ENCODE results near the gene RAB11FIP3. TPM values are rescaled to one million over a fixed set of nuclear protein-coding genes. Genes with fewer than 3 reads are reported as not detected.

The RAB11FIP3 gene
- total and polyA plus RNA-seq, 2 of the 13 experiments (the other 11 are each of a cell fraction or from before 2014, with no cell fraction given): 34.3 to 57.6 TPM

- no peak for TF ChIP-seq RNF219 (CRISPR knock-in tag; IDR thresholded peaks at IDR 0.05)
- TF ChIP-seq ZBTB25 (CRISPR knock-in tag; IDR thresholded peaks at IDR 0.05): peak; percentile 71; the same call in 1 of the 2 replicates
- TF ChIP-seq ZNF343 (CRISPR knock-in tag; IDR thresholded peaks at IDR 0.05): no peak; the same call in 1 of the 2 replicates
- peak in 1 of 2 experiments; percentile 43; a peak in 1 of 4 replicates for TF ChIP-seq KLF16 (CRISPR knock-in tag; IDR thresholded peaks at IDR 0.05)
- TF ChIP-seq HOXA7 (CRISPR knock-in tag; IDR thresholded peaks at IDR 0.05): no peak
- TF ChIP-seq STAT5B (CRISPR knock-in tag; IDR thresholded peaks at IDR 0.05): no peak
- TF ChIP-seq FOXP1 (IDR thresholded peaks at IDR 0.05): no peak
- TF ChIP-seq FOXP1 (CRISPR knock-in tag; IDR thresholded peaks at IDR 0.05): no peak
- TF ChIP-seq ZNF770 (CRISPR knock-in tag; IDR thresholded peaks at IDR 0.05): peak; percentile 94
- no peak for TF ChIP-seq TRIM22 (IDR thresholded peaks at IDR 0.05)
- peak; percentile 50; the same call in 1 of the 2 replicates for TF ChIP-seq MZF1 (CRISPR knock-in tag; IDR thresholded peaks at IDR 0.05; ENCODE audit: borderline replicate concordance)
- no peak for TF ChIP-seq TAF1 (CRISPR knock-in tag; IDR thresholded peaks at IDR 0.05)
- no peak for TF ChIP-seq ASH2L (IDR thresholded peaks at IDR 0.05; ENCODE audit: insufficient read length, low read depth, low read length)
- peak; percentile 87 for TF ChIP-seq KDM4B (CRISPR knock-in tag; IDR thresholded peaks at IDR 0.05)
- no peak for TF ChIP-seq RBM22 (optimal IDR thresholded peaks at IDR 0.05; ENCODE audit: low read length)
- peak; percentile 35; the same call in 1 of the 2 replicates for TF ChIP-seq ZBTB34 (CRISPR knock-in tag; IDR thresholded peaks at IDR 0.05)
- TF ChIP-seq HDAC2 (CRISPR knock-in tag; IDR thresholded peaks at IDR 0.05): peak; percentile 91
- peak; percentile 75; the same call in 1 of the 2 replicates for TF ChIP-seq MEIS1 (CRISPR knock-in tag; IDR thresholded peaks at IDR 0.05; ENCODE audit: borderline replicate concordance)
Measured at GRCh38 chr16:558298-559020, 133.0 kb downstream of the RAB11FIP3 start (continued).
